NOMO-1 (cell line): ENCODE results near the gene SLC20A1.
A peak's percentile ranks its signal among the peaks of the same experiment; 100 is the strongest.
"Not testable (repeated sequence)": the region's sequence is repeated elsewhere in the genome, so short reads cannot be mapped to it uniquely, and the experiment has no call there.

Source experiments
- DNase-seq, 2 experiments: peaks; one replicate each; lab custom pipeline; 2025; ENCODE audit not compliant: unreplicated experiment in 2 of 2; lab: John Stamatoyannopoulos, UW

SLC20A1 gene

DNA sequence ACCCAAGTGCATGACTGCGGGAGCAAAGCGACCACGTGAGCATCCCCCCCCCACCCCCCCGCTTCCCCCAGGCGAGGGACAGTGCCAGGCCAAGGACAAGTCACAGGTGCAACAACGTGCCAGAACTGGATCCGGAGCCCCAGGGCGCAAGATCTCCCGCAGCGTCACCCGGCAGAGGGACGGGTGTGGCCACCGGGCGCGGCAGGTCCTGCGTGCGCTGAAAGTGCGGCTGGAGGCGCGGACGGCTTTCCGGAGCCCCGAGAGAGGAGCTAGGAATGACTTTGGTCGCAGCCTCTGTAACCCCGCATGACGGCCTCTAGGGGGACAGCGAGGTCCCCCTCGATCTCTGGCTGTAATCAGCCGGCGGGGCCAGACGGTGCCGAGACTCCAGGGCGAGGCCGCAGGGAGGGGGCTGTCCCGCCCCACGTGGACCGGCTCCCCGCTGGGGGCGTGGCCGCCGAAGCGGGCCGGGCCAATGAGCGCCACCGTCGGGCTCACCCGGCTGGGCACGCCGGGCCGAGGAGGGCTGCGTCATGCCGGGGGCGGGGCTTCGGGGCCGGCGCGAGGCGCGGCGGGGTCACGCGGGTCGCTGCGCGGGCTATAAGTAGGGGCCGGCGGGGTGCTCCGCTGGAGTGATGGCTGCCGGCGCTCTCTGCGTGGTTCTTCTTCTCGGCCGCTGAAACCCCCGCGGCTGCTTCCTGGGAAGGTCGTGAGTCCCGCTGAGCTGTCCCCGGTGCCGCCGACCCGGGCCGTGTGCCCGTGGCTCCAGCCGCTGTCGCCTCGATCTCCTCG lies at the start of gene SLC20A1:
Gene SLC20A1 (plus strand): TSS at position 630 of the 792 bp plus-strand sequence. CDS start 890 bp downstream, outside the sequence.
- peak; percentile 91 to 97 for DNase-seq

DNA sequence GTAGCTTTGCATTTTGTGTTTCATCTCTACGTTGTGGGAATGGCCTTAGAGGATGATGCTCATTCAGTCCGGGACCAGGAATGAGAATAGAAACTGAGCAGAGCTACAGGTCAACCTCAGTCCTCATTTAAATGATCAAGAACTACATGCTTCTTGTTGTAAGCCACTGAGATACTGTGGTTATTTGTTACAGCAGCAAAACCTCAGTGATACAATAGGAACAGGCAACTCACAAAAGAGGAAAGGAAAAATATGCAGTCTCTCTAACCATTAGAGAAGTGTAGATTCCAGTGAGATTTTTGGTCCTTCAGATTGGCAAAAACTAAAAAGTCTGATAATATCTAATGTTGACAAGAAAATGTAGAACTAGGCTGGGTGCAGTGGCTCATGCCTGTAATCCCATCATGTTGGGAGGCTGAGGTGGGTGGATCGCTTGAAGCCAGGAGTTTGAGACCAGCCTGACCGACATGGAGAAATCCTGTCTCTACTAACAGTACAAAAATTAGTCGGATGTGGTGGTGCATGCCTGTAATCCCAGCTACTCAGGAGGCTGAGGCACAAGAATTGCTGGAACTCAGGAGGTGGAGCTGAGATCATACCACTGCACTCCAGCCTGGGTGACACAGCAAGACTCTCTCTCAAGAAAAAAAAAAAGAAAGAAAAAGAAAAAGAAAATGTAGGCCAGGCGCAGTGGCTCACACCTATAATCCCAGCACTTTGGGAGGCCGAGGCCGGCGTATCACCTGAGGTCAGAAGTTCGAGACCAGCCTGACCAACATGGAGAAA lies 48.0 kb upstream of the SLC20A1 start:
- DNase-seq: no peak

- DNase-seq: no peak
These were observed 45.1 kb upstream of the SLC20A1 start for GRCh38 chr2:112600634-112601033.

GRCh38 chr2:112601754-112602153 lies 44.0 kb upstream of the SLC20A1 start:
- no peak for DNase-seq

DNA sequence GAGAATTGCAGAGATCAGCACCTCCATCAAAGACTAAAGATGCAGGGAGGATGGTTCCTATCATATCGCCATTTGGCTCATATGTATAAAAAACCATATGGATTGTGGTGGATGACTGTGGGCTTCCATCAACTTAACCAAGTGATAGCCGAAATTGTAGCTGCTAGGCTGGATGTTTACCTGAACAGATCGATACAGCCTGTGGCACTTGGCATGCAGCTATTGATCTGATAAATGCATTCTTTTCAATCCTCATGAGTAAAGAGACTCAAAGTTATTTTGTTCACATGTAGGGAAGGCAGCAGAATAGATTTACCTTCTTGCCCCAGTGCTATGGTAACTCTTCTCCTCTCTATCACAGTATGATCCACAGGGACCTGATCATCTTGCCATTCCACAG lies 42.8 kb upstream of the SLC20A1 start:
- DNase-seq: no peak

GRCh38 chr2:112603731-112604130 lies 42.0 kb upstream of the SLC20A1 start:
- DNase-seq: no peak

DNA sequence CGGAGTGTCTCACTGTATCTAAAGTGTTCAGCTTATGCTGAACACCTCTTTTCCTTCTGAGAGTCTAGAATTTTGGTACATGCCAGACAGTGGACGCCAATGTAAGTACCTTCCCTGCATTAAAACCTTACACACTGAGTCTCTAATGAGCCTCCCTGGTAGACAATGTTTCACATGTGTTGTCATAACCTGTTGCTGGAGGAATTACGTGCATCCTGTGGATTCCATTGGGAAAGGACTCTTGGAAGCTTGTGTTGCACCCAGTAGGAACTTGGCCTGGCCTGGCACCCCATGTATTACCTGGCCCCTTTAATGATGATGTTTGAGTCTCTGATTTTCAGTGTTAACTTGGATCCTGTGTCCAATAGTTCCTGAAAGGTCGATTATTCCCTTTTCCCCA lies 40.8 kb upstream of the SLC20A1 start:
- no peak for DNase-seq

DNA sequence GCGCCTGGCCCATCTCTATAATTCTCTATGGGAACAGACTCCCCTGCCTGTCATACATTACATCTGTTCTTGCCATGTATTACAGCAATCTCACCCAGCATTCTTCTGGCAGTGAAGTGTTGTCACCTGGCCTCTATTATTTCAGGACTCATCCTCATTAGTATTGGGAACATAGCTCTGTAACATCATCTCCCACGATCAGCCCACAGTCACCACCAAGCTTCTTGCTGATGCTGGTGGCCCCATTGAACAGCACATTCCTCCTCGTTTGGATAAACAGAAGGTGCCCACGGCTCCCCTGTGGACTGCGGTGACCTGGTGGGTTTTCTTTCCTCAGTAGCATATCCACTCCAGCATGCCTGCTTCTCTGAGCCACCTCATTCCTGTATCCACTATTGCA lies 39.8 kb upstream of the SLC20A1 start:
- no peak for DNase-seq

DNA sequence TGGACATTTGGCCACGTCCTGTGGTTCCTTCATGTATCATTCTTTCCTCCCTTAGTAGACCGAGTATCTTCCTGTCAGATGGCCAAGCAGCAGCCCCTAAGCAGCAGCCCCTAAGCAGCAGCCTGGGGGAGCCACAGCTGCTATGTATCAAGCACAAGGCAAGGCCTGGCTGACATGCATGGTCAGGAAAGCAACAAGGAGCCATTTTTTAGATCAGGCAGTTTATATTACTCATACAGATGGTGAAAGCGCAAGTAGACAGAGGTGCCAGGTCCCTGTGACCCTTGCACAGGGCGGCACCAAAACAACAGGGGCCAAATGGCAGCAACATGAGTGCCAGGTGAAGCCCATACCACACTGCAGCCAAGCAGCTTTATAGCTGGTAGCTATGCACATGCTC lies 39.2 kb upstream of the SLC20A1 start:
- DNase-seq: no peak

GRCh38 chr2:112607680-112608438 lies 37.9 kb upstream of the SLC20A1 start:
- DNase-seq: no peak

DNA sequence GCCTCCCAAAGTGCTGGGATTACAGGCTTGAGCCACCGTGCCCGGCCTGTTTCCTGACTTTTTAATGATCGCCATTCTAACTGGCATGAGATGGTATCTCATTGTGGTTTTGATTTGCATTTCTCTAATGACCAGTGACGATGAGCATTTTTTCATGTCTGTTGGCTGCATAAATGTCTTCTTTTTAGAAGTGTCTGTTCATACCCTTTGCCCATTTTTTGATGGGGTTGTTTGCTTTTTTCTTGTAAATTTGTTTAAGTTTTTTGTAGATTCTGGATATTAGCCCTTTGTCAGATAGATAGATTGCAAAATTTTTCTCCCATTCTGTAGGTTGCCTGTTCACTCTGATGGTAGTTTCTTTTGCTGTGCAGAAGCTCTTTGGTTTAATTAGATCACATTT lies 36.4 kb upstream of the SLC20A1 start:
- not testable (repeated sequence) for DNase-seq

DNA sequence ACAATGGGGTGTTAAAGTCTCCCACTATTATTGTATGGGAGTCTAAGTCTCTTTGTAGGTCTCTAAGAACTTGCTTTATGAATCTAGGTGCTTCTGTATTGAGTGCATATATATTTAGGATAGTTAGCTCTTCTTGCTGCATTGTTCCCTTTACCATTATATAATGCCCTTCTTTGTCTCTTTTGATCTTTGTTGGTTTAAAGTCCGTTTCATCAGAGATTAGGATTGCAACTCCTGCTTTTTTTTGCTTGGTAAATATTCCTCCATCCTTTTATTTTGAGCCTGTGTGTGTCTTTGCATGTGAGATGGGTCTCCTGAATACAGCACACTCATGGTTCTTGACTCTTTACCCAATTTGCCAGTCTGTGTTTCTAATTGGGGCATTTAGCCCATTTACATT lies 33.5 kb upstream of the SLC20A1 start:
- not testable (repeated sequence) for DNase-seq

DNA sequence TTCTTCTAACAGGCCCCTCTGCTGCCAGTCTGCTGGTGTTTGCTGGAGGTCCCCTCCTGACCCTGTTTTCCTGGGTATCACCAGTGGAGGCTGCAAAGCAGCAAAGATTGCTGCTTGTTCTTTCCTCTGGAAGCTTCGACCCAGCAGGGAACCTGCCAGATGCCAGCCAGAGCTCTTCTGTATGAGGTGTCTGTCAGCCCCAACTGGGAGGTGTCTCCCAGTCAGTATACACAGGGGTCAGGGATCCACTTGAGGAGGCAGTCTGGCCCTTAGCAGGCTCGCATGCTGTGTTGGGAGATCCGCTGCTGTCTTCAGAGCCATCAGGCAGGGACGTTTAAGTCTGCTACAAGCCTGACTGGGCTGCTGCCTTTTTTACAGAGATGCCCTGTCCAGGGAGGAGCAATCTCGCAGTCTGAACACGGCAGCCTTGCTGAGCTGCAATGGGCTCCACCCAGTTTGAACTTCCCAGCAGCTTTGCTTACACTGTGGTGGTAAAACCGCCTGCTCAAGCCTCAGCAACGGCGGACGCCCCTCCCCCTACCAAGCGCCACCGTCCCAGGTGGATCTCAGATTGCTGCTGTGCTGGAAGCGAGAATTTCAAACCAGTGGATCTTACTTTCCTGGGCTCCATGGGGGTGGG lies 31.4 kb upstream of the SLC20A1 start:
- no peak for DNase-seq

DNA sequence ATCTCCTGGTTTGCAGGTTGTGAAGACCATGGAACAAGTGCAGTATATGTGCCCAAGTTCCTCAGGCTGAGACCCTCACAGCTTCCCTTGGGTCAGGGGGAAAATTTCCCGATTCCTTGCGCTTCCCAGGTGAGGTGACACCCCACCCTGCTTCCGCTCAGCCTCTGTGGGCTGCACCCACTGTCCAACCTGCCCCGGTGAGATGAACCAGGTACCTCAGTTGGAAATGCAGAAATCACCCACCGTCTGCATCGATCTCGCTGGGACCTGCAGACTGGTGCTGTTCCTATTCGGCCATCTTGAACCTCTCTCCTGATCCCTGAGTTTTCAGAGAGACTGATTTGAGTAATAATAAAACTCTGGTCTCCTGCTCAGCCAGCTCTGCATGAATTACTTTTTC lies 30.7 kb upstream of the SLC20A1 start:
- DNase-seq: no peak

DNA sequence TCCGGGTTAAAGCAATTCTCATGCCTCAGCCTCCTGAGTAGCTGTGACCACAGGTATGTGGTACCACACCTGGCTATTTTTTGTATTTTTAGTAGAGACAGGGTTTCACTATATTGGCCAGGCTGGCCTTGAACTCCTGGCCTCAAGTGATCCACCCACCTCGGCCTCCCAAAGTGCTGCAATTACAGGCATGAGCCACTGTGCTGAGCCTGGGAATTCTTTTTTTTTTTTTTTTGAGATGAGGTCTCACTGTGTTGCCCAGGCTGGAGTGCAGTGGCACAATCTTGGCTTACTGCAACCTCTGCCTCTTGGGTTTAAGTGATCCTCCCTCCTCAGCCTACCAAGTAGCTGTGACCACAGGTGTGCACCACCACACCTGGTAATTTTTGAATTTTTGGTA lies 29.9 kb upstream of the SLC20A1 start:
- DNase-seq: not testable (repeated sequence)

GRCh38 chr2:112618383-112618782 lies 27.4 kb upstream of the SLC20A1 start:
- peak in 1 of 2 experiments; percentile 36 for DNase-seq

DNA sequence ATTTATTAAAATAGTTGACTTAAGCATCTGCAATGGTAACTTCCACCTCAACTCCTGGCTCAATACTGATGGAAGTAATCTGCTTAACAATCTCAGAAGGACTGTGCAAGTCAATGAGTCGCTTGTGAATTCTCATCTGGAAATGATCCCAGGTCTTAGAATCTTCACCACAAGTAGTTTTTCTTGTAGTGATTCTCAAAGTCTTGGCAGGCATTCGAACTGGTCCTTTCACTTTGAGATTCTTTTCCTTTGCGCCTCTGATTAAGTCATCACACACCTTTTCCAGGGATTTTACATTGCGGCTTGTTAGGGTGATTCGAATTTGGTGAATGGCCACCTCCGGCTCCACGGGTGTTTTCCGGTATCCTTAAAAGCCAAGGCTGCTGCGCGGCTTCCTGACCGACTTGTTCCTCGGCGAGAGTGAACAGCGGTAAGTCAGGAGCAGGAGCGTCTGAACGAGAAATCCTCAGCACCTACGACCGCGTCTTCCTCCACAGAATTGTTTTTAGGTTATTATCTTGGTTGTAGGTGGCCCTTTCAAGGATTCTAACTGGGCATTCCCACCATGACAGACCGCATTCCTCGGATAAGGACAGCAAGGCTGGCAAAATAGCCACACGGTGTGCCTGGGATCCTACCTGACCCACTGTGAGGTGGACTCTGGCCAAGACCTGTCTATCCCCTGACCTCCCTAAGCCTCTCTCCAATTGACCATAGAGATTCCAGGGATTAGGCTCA lies 23.8 kb upstream of the SLC20A1 start:
- DNase-seq: no peak

GRCh38 chr2:112622528-112622849 lies 23.2 kb upstream of the SLC20A1 start:
- peak in 1 of 2 experiments; percentile 14 for DNase-seq

GRCh38 chr2:112623913-112624777 lies 21.6 kb upstream of the SLC20A1 start:
- DNase-seq: peak; percentile 71 to 76
